ENCODE measurements around the gene DLX1. TPM values are rescaled to one million over a fixed set of nuclear protein-coding genes. Genes with fewer than 3 reads are reported as not detected.

The DLX1 gene
- total RNA-seq, 1 experiment from 2014 or later, result 0.87 TPM

- intact Hi-C loops (cut with micrococcal nuclease; ENCODE audit: unreplicated experiment), result loop anchor here (1.0 to 10.0 kb wide), 8 partner anchors 103 to 1173 kb away; partner anchors contain the start of genes DCAF17, GORASP2, HAT1 and METAP1D
- Histone ChIP-seq H3K9me2 (ENCODE audit: insufficient read depth) (no peaks in the 10 kb centered on the region), H3K4me2 (peak overlapping the region; percentile 83), H3F3A (ENCODE audit: insufficient read depth, low read depth) (peaks cover 38% of the 10 kb centered on the region), H3K4me1 (replicated peaks; ENCODE audit: insufficient read depth) (peaks cover 39% of the 10 kb centered on the region), H2AFZ (peak overlapping the region; percentile 97), H3K27me3 (ENCODE audit: insufficient read depth, low read depth) (no peaks in the 10 kb centered on the region), H3K9me3 (ENCODE audit: insufficient read depth, low read depth) (no peaks in the 10 kb centered on the region), H3K36me3 (ENCODE audit: low read depth) (no peaks in the 10 kb centered on the region), H3K4me3 (peak overlapping the region; percentile 73; the same call in 1 of the 2 replicates), H3K79me2 (ENCODE audit: low read depth) (no peaks in the 10 kb centered on the region), H3K27ac (no peak overlapping the region), H4K20me1 (ENCODE audit: insufficient read depth) (no peaks in the 10 kb centered on the region)
- no TSS peak for BruUV-seq (replicated peaks)
- POLR2A ChIA-PET (ENCODE audit: unreplicated experiment), result interaction anchor here (1.0 kb wide), 1 partner anchor 180 kb away, joined by 6 read pairs; the partner anchor contains the start of gene HAT1
- TF ChIP-seq EZH2 (IDR thresholded peaks at IDR 0.05; ENCODE audit: low read depth) (no peak), CTCF (conservative IDR thresholded peaks at IDR 0.05) (no peak)
- DNase-seq, result no peak
- CTCF ChIA-PET, result interaction anchor here (1.6 to 2.6 kb wide), 2 partner anchors 396 to 400 kb away, joined by 5 to 10 read pairs; no protein-coding TSS in a partner anchor
Observed at GRCh38 chr2:172101821-172102390, 16.6 kb downstream of the DLX1 start.

GRCh38 chr2:172102391-172103359 lies 17.4 kb downstream of the DLX1 start, which contains the start of gene DLX2:
Gene DLX2, minus strand, starts transcription at chr2:172102900. Its CDS starts 362 bp downstream, at chr2:172102538.
- H3K4me3 ChIP-seq, result peak within 1 kb of the TSS; percentile 73
- no TSS peak for BruUV-seq (replicated peaks)
- H3K36me3 ChIP-seq (ENCODE audit: low read depth), result no peaks in the 10 kb centered on the region
- peak within 1 kb of the TSS; percentile 97 for H2AFZ ChIP-seq
- no peaks in the 10 kb centered on the region for H3K79me2 ChIP-seq (ENCODE audit: low read depth)
- H3K4me1 ChIP-seq (replicated peaks; ENCODE audit: insufficient read depth), result peaks cover 34% of the 10 kb centered on the region
- no peak within 1 kb of the TSS for H3K27ac ChIP-seq
- DNase-seq, result peak; percentile 93
- CTCF ChIA-PET, result interaction anchor here (0.5 to 2.6 kb wide), 10 partner anchors 17 to 932 kb away, joined by 3 to 10 read pairs (median 5); no protein-coding TSS in a partner anchor
- intact Hi-C loops (cut with micrococcal nuclease; ENCODE audit: unreplicated experiment), result loop anchor here (1.0 to 10.0 kb wide), 13 partner anchors 103 to 1174 kb away; partner anchors contain the start of genes DCAF17, GORASP2, HAT1 and METAP1D
- TF ChIP-seq CTCF (conservative IDR thresholded peaks at IDR 0.05) (no peak), EZH2 (IDR thresholded peaks at IDR 0.05; ENCODE audit: low read depth) (no peak)
- H3K9me3 ChIP-seq (ENCODE audit: insufficient read depth, low read depth), result no peaks in the 10 kb centered on the region
- H3K4me2 ChIP-seq, result peak within 1 kb of the TSS; percentile 83
- H3F3A ChIP-seq (ENCODE audit: insufficient read depth, low read depth), result peaks cover 35% of the 10 kb centered on the region
- POLR2A ChIA-PET (ENCODE audit: unreplicated experiment), result interaction anchor here (1.0 kb wide), 1 partner anchor 180 kb away, joined by 6 read pairs; the partner anchor contains the start of gene HAT1
- H4K20me1 ChIP-seq (ENCODE audit: insufficient read depth), result no peaks in the 10 kb centered on the region
- H3K9me2 ChIP-seq (ENCODE audit: insufficient read depth), result no peaks in the 10 kb centered on the region
- no peaks in the 10 kb centered on the region for H3K27me3 ChIP-seq (ENCODE audit: insufficient read depth, low read depth)

All from PC-9 (cell line).